HepG2 (cell line): ENCODE measurements around the gene EMC1. TPM values are rescaled to one million over a fixed set of nuclear protein-coding genes. Genes with fewer than 3 reads are reported as not detected.

Source experiments
- FOXJ3 ChIP-seq: sonication (generic); formaldehyde crosslinking; IDR thresholded peaks from 2 replicates; pipeline ENCODE4 v1.4.0; 2020; ENCODE audit warnings: missing genetic modification reagents, mild to moderate bottlenecking, borderline replicate concordance
- HNF4G ChIP-seq, 2 experiments: sonication (generic) in 1 of 2; formaldehyde crosslinking in 1 of 2; IDR thresholded peaks; 2 replicates each; pipeline versions ENCODE4 v1.4.0 to v1.6.1; 2011 to 2020; ENCODE audit warnings: borderline replicate concordance in 2 of 2, low read depth in 2 of 2, mild to moderate bottlenecking in 2 of 2, low read length in 1 of 2, missing genetic modification reagents in 1 of 2, moderate library complexity in 1 of 2
- NFKBIZ ChIP-seq: IDR thresholded peaks from 2 replicates; pipeline ENCODE4 v1.6.1; 2018; ENCODE audit warnings: missing genetic modification reagents, missing compliant biosample characterization
- NPAS2 ChIP-seq: sonication (generic); formaldehyde crosslinking; IDR thresholded peaks from 2 replicates; pipeline ENCODE4 v1.8.0; 2022; ENCODE audit warnings: mild to moderate bottlenecking, missing genetic modification reagents, borderline replicate concordance
- NR2F6 ChIP-seq, 2 experiments: IDR thresholded peaks; 2 replicates each; pipeline ENCODE4 v1.6.1; 2016; ENCODE audit warnings: antibody characterized with exemption in 1 of 2, mild to moderate bottlenecking in 1 of 2
- PITX1 ChIP-seq: sonication (generic); formaldehyde crosslinking; IDR thresholded peaks from 2 replicates; pipeline ENCODE4 v1.5.1; 2020; ENCODE audit warnings: mild to moderate bottlenecking, missing genetic modification reagents
- RNF2 ChIP-seq: fragments of 450-650 bp; conservative IDR thresholded peaks from 2 replicates; pipeline ENCODE4 v1.6.1; 2016; ENCODE audit warnings: low read depth
- SAP130 ChIP-seq: IDR thresholded peaks from 2 replicates; pipeline ENCODE4 v1.6.1; 2016; ENCODE audit warnings: low read depth
- SOX6 ChIP-seq, 2 experiments: fragments of 450-650 bp in 1 of 2; sonication (generic) in 1 of 2; formaldehyde crosslinking in 1 of 2; IDR thresholded peaks; 2 replicates each; pipeline versions ENCODE4 v1.4.0 to v1.6.1; 2017 to 2020; ENCODE audit warnings: antibody characterized with exemption in 1 of 2, mild to moderate bottlenecking in 1 of 2, missing genetic modification reagents in 1 of 2
- ZNF24 ChIP-seq: fragments of 450-650 bp; IDR thresholded peaks from 2 replicates; pipeline ENCODE4 v1.6.1; 2017; ENCODE audit warnings: antibody characterized with exemption, mild to moderate bottlenecking
- ZNF326 ChIP-seq: sonication (generic); formaldehyde crosslinking; IDR thresholded peaks from 2 replicates; pipeline ENCODE4 v1.4.0; 2020; ENCODE audit warnings: missing genetic modification reagents, borderline replicate concordance
- ZNF607 ChIP-seq: sonication (generic); formaldehyde crosslinking; IDR thresholded peaks from 2 replicates; pipeline ENCODE4 v1.5.1; 2020; ENCODE audit warnings: missing genetic modification reagents, mild to moderate bottlenecking, borderline replicate concordance
- ZSCAN22 ChIP-seq: sonication (generic); formaldehyde crosslinking; IDR thresholded peaks from 2 replicates; pipeline ENCODE4 v1.4.0; 2020; ENCODE audit warnings: mild to moderate bottlenecking, missing genetic modification reagents
- polyA plus RNA-seq, 8 experiments: library from polyadenylated mRNA; depleted of rRNA in 3 of 8; stranded (reverse) in 7 of 8; unstranded in 1 of 8; fragments of >200 nt; fragmentation: Illumina TruSeq in 4 of 8; extraction: Trizol in 4 of 8; gene quantifications; 2 replicates each; pipeline versions ENCODE4 v1.2.1 to v1.2.3, GENCODE V29; 2011 to 2016; ENCODE audit warnings: low read depth in 4 of 8, missing spikeins in 1 of 8, mixed read lengths in 1 of 8; ENCODE audit not compliant: insufficient read depth in 1 of 8
- total RNA-seq, 5 experiments: library from RNA; depleted of rRNA; stranded (reverse); fragments of >200 nt; fragmentation: Illumina TruSeq; extraction: Trizol; gene quantifications; 2 replicates each; pipeline ENCODE4 v1.2.3, GENCODE V29; 2016; ENCODE audit warnings: low read depth in 1 of 5
- TF ChIP-seq, protein P1 (sequence below): sonication (generic); formaldehyde crosslinking; IDR thresholded peaks from 2 replicates; pipeline ENCODE4 v1.5.1; 2020; ENCODE audit warnings: missing genetic modification reagents, mild to moderate bottlenecking, borderline replicate concordance
- TF ChIP-seq, protein P2 (sequence below): sonication (generic); formaldehyde crosslinking; IDR thresholded peaks from 2 replicates; pipeline ENCODE4 v1.8.0; 2022; ENCODE audit warnings: mild to moderate bottlenecking, missing genetic modification reagents, moderate library complexity

Gene EMC1
- total and polyA plus RNA-seq, 2 of the 13 experiments (the other 11 are each of a cell fraction or from before 2014, with no cell fraction given): 38.0 to 61.3 TPM

DNA sequence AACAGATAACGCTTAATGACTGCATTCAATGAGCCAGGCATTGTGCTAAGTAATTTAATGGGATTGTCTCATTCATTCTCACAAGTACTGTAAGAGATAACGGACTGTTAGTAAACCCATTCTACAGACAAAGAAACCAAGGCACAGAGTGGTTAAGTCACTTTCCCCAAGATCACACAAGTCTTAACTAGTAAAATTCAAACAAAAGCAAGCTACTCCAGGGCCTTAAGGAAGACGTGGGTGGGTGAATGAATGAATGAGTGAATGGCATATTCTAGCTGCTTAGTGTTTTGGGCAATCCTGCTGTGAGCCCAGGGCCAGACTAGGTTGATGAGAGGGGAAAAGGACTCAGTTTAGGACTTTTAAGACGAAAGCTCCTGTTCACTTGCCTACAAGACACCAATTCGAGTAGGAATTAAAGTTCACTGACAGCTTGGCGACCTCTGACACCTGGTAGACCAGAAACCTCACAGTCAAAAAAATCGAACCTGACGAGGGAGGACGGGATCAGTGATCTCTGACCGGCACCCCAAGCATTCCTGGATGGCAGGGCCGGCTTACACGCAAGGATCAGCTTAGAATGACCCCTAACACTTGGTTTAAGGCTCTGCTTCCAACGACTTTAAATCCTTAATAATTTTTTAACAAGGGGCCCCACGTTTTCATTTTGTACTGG is 557 bp downstream of the EMC1 start (continued):
- TF ChIP-seq, protein P1, sequence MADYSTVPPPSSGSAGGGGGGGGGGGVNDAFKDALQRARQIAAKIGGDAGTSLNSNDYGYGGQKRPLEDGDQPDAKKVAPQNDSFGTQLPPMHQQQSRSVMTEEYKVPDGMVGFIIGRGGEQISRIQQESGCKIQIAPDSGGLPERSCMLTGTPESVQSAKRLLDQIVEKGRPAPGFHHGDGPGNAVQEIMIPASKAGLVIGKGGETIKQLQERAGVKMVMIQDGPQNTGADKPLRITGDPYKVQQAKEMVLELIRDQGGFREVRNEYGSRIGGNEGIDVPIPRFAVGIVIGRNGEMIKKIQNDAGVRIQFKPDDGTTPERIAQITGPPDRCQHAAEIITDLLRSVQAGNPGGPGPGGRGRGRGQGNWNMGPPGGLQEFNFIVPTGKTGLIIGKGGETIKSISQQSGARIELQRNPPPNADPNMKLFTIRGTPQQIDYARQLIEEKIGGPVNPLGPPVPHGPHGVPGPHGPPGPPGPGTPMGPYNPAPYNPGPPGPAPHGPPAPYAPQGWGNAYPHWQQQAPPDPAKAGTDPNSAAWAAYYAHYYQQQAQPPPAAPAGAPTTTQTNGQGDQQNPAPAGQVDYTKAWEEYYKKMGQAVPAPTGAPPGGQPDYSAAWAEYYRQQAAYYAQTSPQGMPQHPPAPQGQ (CRISPR knock-in tag): no peak
- TF ChIP-seq SOX6 (IDR thresholded peaks at IDR 0.05) (no peak), SOX6 (CRISPR knock-in tag; IDR thresholded peaks at IDR 0.05) (no peak), PITX1 (CRISPR knock-in tag) (no peak), HNF4G (IDR thresholded peaks at IDR 0.05; ENCODE audit: borderline replicate concordance, low read depth, low read length) (peak; percentile 16; the same call in 1 of the 2 replicates), HNF4G (CRISPR knock-in tag; IDR thresholded peaks at IDR 0.05; ENCODE audit: borderline replicate concordance, low read depth) (no peak), ZSCAN22 (no peak), ZNF326 (no peak), NR2F6 (IDR thresholded peaks at IDR 0.05) (peak; percentile 52), NR2F6 (CRISPR knock-in tag; IDR thresholded peaks at IDR 0.05) (no peak), NFKBIZ (no peak), ZNF607 (CRISPR knock-in tag) (peak; percentile 27; the same call in 1 of the 2 replicates), RNF2 (no peak), ZNF24 (peak; percentile 77; the same call in 1 of the 2 replicates), FOXJ3 (CRISPR knock-in tag) (no peak), NPAS2 (no peak), SAP130 (CRISPR knock-in tag) (no peak)
- TF ChIP-seq, protein P2, sequence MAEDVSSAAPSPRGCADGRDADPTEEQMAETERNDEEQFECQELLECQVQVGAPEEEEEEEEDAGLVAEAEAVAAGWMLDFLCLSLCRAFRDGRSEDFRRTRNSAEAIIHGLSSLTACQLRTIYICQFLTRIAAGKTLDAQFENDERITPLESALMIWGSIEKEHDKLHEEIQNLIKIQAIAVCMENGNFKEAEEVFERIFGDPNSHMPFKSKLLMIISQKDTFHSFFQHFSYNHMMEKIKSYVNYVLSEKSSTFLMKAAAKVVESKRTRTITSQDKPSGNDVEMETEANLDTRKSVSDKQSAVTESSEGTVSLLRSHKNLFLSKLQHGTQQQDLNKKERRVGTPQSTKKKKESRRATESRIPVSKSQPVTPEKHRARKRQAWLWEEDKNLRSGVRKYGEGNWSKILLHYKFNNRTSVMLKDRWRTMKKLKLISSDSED (CRISPR knock-in tag): no peak
